Hepatocyte (in vitro differentiated cells): Measurements from ENCODE around the gene GRID1. TPM values are rescaled to one million over a fixed set of nuclear protein-coding genes. Genes with fewer than 3 reads are reported as not detected.

ENCODE experiments used
- DNase-seq: peaks from one replicate; pipeline ENCODE4 v3.0.0-alpha.2; 2016; ENCODE audit warnings: low spot score
- H2AFZ ChIP-seq: fragments of 200-600 bp; sonication (generic); 2 replicates; pipeline ENCODE4 v1.6.0; 2016; ENCODE audit warnings: antibody characterized with exemption, mild to moderate bottlenecking
- H3K27ac ChIP-seq: fragments of 200-600 bp; sonication (generic); 2 replicates; pipeline ENCODE4 v1.5.1; 2016; ENCODE audit warnings: mild to moderate bottlenecking
- H3K27me3 ChIP-seq: fragments of 200-600 bp; sonication (generic); 2 replicates; pipeline ENCODE4 v1.6.1; 2016
- H3K36me3 ChIP-seq: fragments of 200-600 bp; sonication (generic); replicated peaks from 2 replicates; pipeline ENCODE4 v1.5.1; 2016; ENCODE audit warnings: low read depth; ENCODE audit not compliant: insufficient read depth
- H3K4me1 ChIP-seq: fragments of 200-600 bp; sonication (generic); 2 replicates; pipeline ENCODE4 v1.5.1; 2016; ENCODE audit warnings: mild to moderate bottlenecking, moderate library complexity; ENCODE audit not compliant: insufficient read depth
- H3K4me2 ChIP-seq: fragments of 200-600 bp; sonication (generic); 2 replicates; pipeline ENCODE4 v1.6.0; 2016
- H3K4me3 ChIP-seq: fragments of 200-600 bp; sonication (generic); 2 replicates; pipeline ENCODE4 v1.5.1; 2016; ENCODE audit warnings: mild to moderate bottlenecking
- H3K79me2 ChIP-seq: fragments of 200-600 bp; sonication (generic); 2 replicates; pipeline ENCODE4 v1.6.0; 2017; ENCODE audit warnings: mild to moderate bottlenecking
- H3K9me2 ChIP-seq: fragments of 200-600 bp; sonication (generic); replicated peaks from 2 replicates; pipeline ENCODE4 v1.6.0; 2017; ENCODE audit warnings: mild to moderate bottlenecking; ENCODE audit not compliant: insufficient read depth
- H3K9me3 ChIP-seq: fragments of 200-600 bp; sonication (generic); 2 replicates; pipeline ENCODE4 v1.5.1; 2016; ENCODE audit warnings: low read depth, mild to moderate bottlenecking
- H4K20me1 ChIP-seq: fragments of 200-600 bp; sonication (generic); 2 replicates; pipeline ENCODE4 v1.6.0; 2016; ENCODE audit warnings: mild to moderate bottlenecking; ENCODE audit not compliant: insufficient read depth, poor library complexity, severe bottlenecking
- CTCF ChIP-seq: fragments of 200-600 bp; sonication (generic); IDR thresholded peaks from 2 replicates; pipeline ENCODE4 v1.5.1; 2016; ENCODE audit warnings: antibody characterized with exemption, mild to moderate bottlenecking; ENCODE audit not compliant: poor library complexity
- EZH2 ChIP-seq: fragments of 200-600 bp; sonication (generic); IDR thresholded peaks from 2 replicates; pipeline ENCODE4 v1.6.1; 2016; ENCODE audit warnings: antibody characterized with exemption, mild to moderate bottlenecking, borderline replicate concordance
- EZH2phosphoT487 ChIP-seq: fragments of 200-600 bp; sonication (generic); IDR thresholded peaks from one replicate; pipeline ENCODE4 v1.6.1; 2018; ENCODE audit warnings: antibody characterized with exemption, mild to moderate bottlenecking, low read depth, moderate library complexity; ENCODE audit not compliant: unreplicated experiment, severe bottlenecking
- WGBS: methylation state at CpG from one replicate; pipeline ENCODE4 v1.1.6; 2016; ENCODE audit warnings: low lambda C conversion rate; ENCODE audit errors: missing lambda C conversion rate; 5-methylcytosine and 5-hydroxymethylcytosine counted together
- polyA plus RNA-seq: library from polyadenylated mRNA; unstranded; fragments of >200 nt; fragmentation: Nextera tagmentation; extraction: Ambion mirVana; gene quantifications from 2 replicates; pipeline ENCODE4 v1.2.1, GENCODE V29; 2016
- total RNA-seq: library from RNA; depleted of rRNA; stranded (reverse); fragments of >200 nt; gene quantifications from 2 replicates; pipeline ENCODE4 v1.2.3, GENCODE V29; 2014

GRID1 gene
- total and polyA plus RNA-seq, 2 experiments from 2014 or later = 0.07 to 0.37 TPM

DNA sequence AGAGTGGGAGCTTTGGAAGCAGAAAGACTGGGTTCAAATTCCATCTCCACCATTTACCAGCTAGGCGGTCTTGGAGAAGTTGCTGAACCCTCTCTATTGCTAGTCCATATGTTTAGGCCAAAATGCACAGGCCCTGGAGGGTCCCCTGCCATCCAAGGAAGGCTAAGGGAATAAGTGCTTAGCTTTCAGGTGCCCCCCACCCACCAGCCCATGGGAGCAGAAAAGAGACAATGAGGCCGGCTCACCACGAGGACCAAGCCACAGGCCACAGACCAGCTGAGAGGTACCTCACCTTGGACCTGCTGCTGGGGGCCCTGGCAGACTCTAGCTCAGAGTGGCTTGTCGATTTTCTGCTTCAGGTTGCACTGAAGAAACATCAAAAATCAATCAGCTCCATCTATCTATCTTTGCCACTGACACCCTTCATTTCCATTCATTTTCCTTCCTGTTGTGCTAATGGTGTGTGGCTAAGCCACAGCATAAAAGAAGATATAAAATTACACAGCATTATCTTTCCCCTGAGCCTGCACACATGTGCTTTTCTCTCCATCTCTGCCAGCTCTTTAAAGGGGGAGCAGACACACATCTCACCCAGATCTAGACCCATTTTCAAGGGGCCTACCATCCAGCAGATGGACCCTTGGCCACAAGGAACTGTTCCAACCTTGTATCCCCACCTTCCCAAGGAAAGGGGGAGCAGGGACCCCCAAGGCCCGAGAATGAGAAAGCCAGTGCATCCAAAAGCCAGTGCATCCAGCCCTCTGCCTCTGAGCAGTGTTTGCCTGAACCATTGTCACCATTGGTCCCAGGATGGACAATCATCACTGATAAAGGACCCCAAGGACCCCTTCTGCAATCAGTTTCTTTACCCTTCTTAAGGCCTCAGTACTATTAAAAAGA lies 65.4 kb downstream of the GRID1 start:
- Histone ChIP-seq H3K36me3 (no peaks in the 10 kb centered on the region), H3K4me3 (no peak overlapping the region), H3K27me3 (no peaks in the 10 kb centered on the region), H3K9me2 (no peaks in the 10 kb centered on the region), H2AFZ (no peak overlapping the region), H3K27ac (no peak overlapping the region), H3K79me2 (no peaks in the 10 kb centered on the region), H3K4me1 (no peaks in the 10 kb centered on the region), H3K4me2 (no peak overlapping the region), H4K20me1 (no peaks in the 10 kb centered on the region), H3K9me3 (no peaks in the 10 kb centered on the region)
- TF ChIP-seq EZH2phosphoT487 (no peak), CTCF (no peak), EZH2 (no peak)
- 84% methylated on average over 5 of the region's 5 CpGs for WGBS
- DNase-seq = no peak

DNA sequence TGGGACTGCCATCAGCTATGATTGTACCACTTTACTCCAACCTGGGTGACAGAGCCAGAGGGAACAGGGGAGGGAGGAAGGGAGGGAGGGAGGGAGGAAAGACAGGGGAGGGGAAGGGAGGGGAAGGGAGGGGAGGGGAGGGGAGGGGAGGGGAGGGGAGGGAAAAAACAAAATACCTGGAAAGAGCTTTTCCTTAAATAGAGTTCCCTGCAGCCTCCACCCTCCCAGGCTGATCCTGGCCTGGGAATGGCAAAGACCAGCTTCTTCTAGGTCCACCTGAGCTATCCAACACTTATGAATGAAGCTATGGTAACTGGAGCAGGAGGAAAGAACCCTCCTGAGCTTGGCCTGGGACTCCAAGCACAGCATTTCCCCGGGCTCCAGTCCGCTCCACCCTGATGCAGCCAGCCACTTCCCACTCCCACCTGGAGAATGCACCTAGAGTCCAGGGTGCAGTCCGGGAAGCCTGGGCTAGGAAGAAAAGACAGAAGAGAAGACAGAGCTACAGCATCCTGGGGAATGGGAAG lies 66.1 kb downstream of the GRID1 start:
- no peaks in the 10 kb centered on the region for H3K9me2 ChIP-seq
- no peak for TF ChIP-seq EZH2phosphoT487
- no peak for TF ChIP-seq EZH2
- no peak for TF ChIP-seq CTCF
- no peaks in the 10 kb centered on the region for H3K36me3 ChIP-seq
- no peak overlapping the region for H3K27ac ChIP-seq
- no peak overlapping the region for H3K4me3 ChIP-seq
- H3K9me3 ChIP-seq = no peaks in the 10 kb centered on the region
- H3K27me3 ChIP-seq = peaks cover 6% of the 10 kb centered on the region
- WGBS = 92% methylated on average over 3 of the region's 3 CpGs
- H3K79me2 ChIP-seq = no peaks in the 10 kb centered on the region
- no peak for DNase-seq
- H2AFZ ChIP-seq = no peak overlapping the region
- no peak overlapping the region for H3K4me2 ChIP-seq
- H4K20me1 ChIP-seq = no peaks in the 10 kb centered on the region
- no peaks in the 10 kb centered on the region for H3K4me1 ChIP-seq

- H3K79me2 ChIP-seq = no peaks in the 10 kb centered on the region
- peaks cover 6% of the 10 kb centered on the region for H3K27me3 ChIP-seq
- no peak for DNase-seq
- H3K36me3 ChIP-seq = no peaks in the 10 kb centered on the region
- TF ChIP-seq EZH2 (no peak), EZH2phosphoT487 (no peak), CTCF (no peak)
- H3K9me3 ChIP-seq = no peaks in the 10 kb centered on the region
- H3K4me3 ChIP-seq = no peak overlapping the region
- no peak overlapping the region for H2AFZ ChIP-seq
- H3K4me2 ChIP-seq = no peak overlapping the region
- 85% methylated on average over 3 of the region's 3 CpGs for WGBS
- no peaks in the 10 kb centered on the region for H3K9me2 ChIP-seq
- H3K4me1 ChIP-seq = no peaks in the 10 kb centered on the region
- H4K20me1 ChIP-seq = no peaks in the 10 kb centered on the region
- H3K27ac ChIP-seq = no peak overlapping the region
These were observed 67.0 kb downstream of the GRID1 start for GRCh38 chr10:86299562-86299961.
